ENCODE results near the gene TJP1.

DNA sequence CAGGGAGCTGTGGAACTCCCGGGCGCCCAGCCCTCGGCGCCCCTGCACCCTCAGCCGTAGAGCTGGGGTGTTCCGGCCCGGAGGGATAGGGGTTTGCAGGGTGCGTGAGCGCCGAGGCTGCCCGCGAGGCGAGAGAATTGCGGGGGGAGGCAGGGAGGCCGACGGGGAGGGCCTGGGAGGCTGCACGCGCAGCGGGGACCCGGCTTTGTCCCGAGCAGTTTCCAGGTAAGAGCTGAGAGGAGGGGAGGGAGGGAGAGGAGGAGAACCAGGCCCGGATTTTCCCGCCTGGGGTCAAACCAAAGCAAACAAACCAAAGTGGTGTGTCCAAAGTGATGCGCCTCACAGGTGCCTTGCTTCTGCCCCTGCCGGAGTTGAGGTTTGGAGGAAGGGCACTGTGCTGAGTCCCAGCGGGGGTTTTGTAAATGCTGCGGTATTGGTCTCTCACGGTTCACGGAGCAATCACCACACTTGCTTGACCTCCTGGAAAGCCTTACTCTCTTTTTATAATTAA lies 146.4 kb downstream of the TJP1 start:
- no peak for TF ChIP-seq POLR2A (IDR thresholded peaks at IDR 0.05)
- TF ChIP-seq, protein P1, sequence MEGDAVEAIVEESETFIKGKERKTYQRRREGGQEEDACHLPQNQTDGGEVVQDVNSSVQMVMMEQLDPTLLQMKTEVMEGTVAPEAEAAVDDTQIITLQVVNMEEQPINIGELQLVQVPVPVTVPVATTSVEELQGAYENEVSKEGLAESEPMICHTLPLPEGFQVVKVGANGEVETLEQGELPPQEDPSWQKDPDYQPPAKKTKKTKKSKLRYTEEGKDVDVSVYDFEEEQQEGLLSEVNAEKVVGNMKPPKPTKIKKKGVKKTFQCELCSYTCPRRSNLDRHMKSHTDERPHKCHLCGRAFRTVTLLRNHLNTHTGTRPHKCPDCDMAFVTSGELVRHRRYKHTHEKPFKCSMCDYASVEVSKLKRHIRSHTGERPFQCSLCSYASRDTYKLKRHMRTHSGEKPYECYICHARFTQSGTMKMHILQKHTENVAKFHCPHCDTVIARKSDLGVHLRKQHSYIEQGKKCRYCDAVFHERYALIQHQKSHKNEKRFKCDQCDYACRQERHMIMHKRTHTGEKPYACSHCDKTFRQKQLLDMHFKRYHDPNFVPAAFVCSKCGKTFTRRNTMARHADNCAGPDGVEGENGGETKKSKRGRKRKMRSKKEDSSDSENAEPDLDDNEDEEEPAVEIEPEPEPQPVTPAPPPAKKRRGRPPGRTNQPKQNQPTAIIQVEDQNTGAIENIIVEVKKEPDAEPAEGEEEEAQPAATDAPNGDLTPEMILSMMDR (IDR thresholded peaks at IDR 0.05) = no peak

All from lower leg skin (tissue), 3 donors.